GM23338 (cell line): ENCODE results near the gene FCN3. TPM values are rescaled to one million over a fixed set of nuclear protein-coding genes. Genes with fewer than 3 reads are reported as not detected.

Experiments
- ATAC-seq: fragments of 200-7000 bp; cut with Tn5 transposase; 3 replicates; pipeline ENCODE4 v1.9.1; 2020
- DNase-seq: peaks from one replicate; pipeline ENCODE4 v3.0.0-alpha.2; 2015; ENCODE audit warnings: low spot score
- H2AFZ ChIP-seq: fragments of 200-600 bp; sonication (generic); 2 replicates; pipeline ENCODE4 v1.8.0; 2016; ENCODE audit warnings: antibody characterized with exemption, mild to moderate bottlenecking, moderate library complexity
- H3F3A ChIP-seq: fragments of 200-600 bp; sonication (generic); replicated peaks from 2 replicates; pipeline ENCODE4 v1.8.0; 2017; ENCODE audit warnings: antibody characterized with exemption, mixed run types, low read depth
- H3K27ac ChIP-seq: fragments of 200-600 bp; sonication (generic); 2 replicates; pipeline ENCODE4 v1.6.1; 2016; ENCODE audit warnings: low read depth
- H3K27me3 ChIP-seq: fragments of 200-600 bp; sonication (generic); 2 replicates; pipeline ENCODE4 v1.8.0; 2016; ENCODE audit warnings: mild to moderate bottlenecking, mixed run types, moderate library complexity; ENCODE audit not compliant: insufficient read depth
- H3K36me3 ChIP-seq: fragments of 200-600 bp; sonication (generic); 2 replicates; pipeline ENCODE4 v1.8.0; 2016; ENCODE audit warnings: mild to moderate bottlenecking; ENCODE audit not compliant: insufficient read depth
- H3K4me1 ChIP-seq: fragments of 200-600 bp; sonication (generic); 2 replicates; pipeline ENCODE4 v1.8.0; 2016; ENCODE audit warnings: mild to moderate bottlenecking, moderate library complexity; ENCODE audit not compliant: insufficient read depth
- H3K4me2 ChIP-seq: fragments of 200-600 bp; sonication (generic); 2 replicates; pipeline ENCODE4 v1.7.1; 2017; ENCODE audit warnings: mixed run types
- H3K4me3 ChIP-seq: fragments of 200-600 bp; sonication (generic); 2 replicates; pipeline ENCODE4 v1.6.1; 2016; ENCODE audit warnings: mixed run types
- H3K79me2 ChIP-seq: fragments of 200-600 bp; sonication (generic); replicated peaks from 2 replicates; pipeline ENCODE4 v1.8.0; 2017; ENCODE audit warnings: mild to moderate bottlenecking; ENCODE audit not compliant: insufficient read depth
- H3K9me2 ChIP-seq: fragments of 200-600 bp; sonication (generic); 2 replicates; pipeline ENCODE4 v1.8.0; 2017; ENCODE audit not compliant: insufficient read depth
- H4K20me1 ChIP-seq: fragments of 200-600 bp; sonication (generic); replicated peaks from 2 replicates; pipeline ENCODE4 v1.8.0; 2017; ENCODE audit warnings: mild to moderate bottlenecking; ENCODE audit not compliant: insufficient read depth
- H3K27ac Mint-ChIP-seq: 2 replicates; pipeline ENCODE4 v1.8.0; 2020; ENCODE audit warnings: inconsistent platforms, mild to moderate bottlenecking, moderate library complexity, mixed read lengths
- H3K27me3 Mint-ChIP-seq: 3 replicates; pipeline ENCODE4 v1.8.0; 2022; ENCODE audit warnings: low read depth, mild to moderate bottlenecking, moderate library complexity, mixed read lengths, inconsistent platforms; ENCODE audit not compliant: insufficient read depth, poor library complexity
- H3K36me3 Mint-ChIP-seq: 3 replicates; pipeline ENCODE4 v1.8.0; 2021; ENCODE audit warnings: low read depth, mild to moderate bottlenecking, inconsistent platforms, moderate library complexity, mixed read lengths
- H3K4me1 Mint-ChIP-seq: 3 replicates; pipeline ENCODE4 v1.8.0; 2020; ENCODE audit warnings: mild to moderate bottlenecking, inconsistent platforms, mixed read lengths
- H3K4me3 Mint-ChIP-seq: 3 replicates; pipeline ENCODE4 v1.8.0; 2021; ENCODE audit warnings: moderate library complexity, mild to moderate bottlenecking, inconsistent platforms, mixed read lengths
- H3K9me3 Mint-ChIP-seq: 3 replicates; pipeline ENCODE4 v1.8.0; 2020; ENCODE audit warnings: moderate library complexity, mild to moderate bottlenecking, inconsistent platforms, mixed read lengths
- JUNB ChIP-seq: IDR thresholded peaks from one replicate; pipeline ENCODE4 v1.6.1; 2016; ENCODE audit warnings: antibody characterized with exemption; ENCODE audit not compliant: unreplicated experiment
- NANOG ChIP-seq: IDR thresholded peaks from 2 replicates; pipeline ENCODE4 v1.6.1; 2016; ENCODE audit warnings: antibody characterized with exemption, borderline replicate concordance
- POLR2AphosphoS5 ChIP-seq: IDR thresholded peaks from 2 replicates; pipeline ENCODE4 v1.6.1; 2016; ENCODE audit warnings: antibody characterized with exemption, low read depth
- STAT1 ChIP-seq: IDR thresholded peaks from one replicate; pipeline ENCODE4 v1.6.1; 2016; ENCODE audit warnings: antibody characterized with exemption; ENCODE audit not compliant: unreplicated experiment
- ZNF331 ChIP-seq: fragments of 250-450 bp; sonication (Bioruptor Pico); IDR thresholded peaks from 2 replicates; pipeline ENCODE4 v1.5.0; 2020; ENCODE audit warnings: low read depth, mild to moderate bottlenecking, moderate library complexity
- ZNF462 ChIP-seq: fragments of 250-450 bp; sonication (Bioruptor Pico); IDR thresholded peaks from 2 replicates; pipeline ENCODE4 v1.5.0; 2020; ENCODE audit warnings: mild to moderate bottlenecking, moderate library complexity
- long read RNA-seq: library from polyadenylated mRNA; unstranded; transcript quantifications from one replicate; pipeline ENCODE4 v2.0.0, GENCODE V29; 2020; ENCODE audit not compliant: unreplicated experiment
- polyA plus RNA-seq: library from polyadenylated mRNA; unstranded; fragments of >200 nt; fragmentation: Nextera tagmentation; extraction: Ambion mirVana; gene quantifications from 2 replicates; pipeline ENCODE4 v1.2.1, GENCODE V29; 2016
- total RNA-seq: library from RNA; depleted of rRNA; stranded (reverse); fragments of >200 nt; shearing (Covaris generic); gene quantifications from 2 replicates; pipeline ENCODE4 v1.2.3, GENCODE V29; 2014; rRNA removed
- TF ChIP-seq, protein P1 (sequence below): IDR thresholded peaks from one replicate; pipeline ENCODE4 v1.6.1; 2018; ENCODE audit warnings: antibody characterized with exemption; ENCODE audit not compliant: unreplicated experiment

FCN3 gene
- total RNA-seq (0.49 TPM in 1 of 2 replicates, not detected in the other), polyA plus RNA-seq (0.66 TPM in 1 of 2 replicates, not detected in the other)
- long read RNA-seq: 0 reads

DNA sequence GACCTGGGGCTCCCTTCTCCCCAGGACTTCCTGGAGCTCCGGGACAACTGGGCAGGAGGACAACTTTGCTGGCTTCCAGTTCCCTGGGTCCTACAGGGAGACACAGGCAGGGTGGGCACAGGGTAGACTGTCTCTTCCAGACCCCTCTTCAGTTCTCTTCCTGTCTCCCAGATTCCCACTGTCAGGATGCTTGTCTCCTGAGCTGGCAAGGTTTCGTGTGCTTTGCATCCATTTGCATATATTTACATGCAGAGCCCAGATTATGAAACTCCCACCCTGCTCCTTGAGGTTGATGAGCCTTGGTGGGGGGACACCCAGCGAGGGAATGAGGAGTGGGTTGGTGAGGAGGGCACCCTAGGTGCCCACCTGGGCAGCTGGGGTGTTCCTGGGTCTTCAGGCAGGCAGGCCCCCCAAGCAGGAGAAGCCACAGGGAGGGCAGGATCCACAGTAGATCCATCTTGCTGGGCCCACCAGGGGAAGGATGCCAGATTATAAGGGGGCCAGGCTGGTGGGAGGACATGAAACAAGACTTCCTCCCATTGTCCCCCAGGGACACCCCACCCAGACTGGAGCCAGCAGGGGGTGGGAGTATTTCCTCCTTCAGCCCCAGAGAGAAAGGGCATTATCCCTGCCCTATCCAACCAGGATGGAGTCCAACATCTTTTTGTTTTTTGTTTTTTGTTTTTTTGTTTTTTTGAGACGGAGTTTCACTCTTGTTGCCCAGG is at the start of gene FCN3:
FCN3 (minus strand) TSS at position 463 of the 725 bp plus-strand sequence; CDS start at position 457, 6 bp downstream.
- no peaks in the 10 kb centered on the region for H3K36me3 ChIP-seq
- no peaks in the 10 kb centered on the region for H3K9me2 ChIP-seq
- no peak within 1 kb of the TSS for H3K4me2 ChIP-seq
- no peaks in the 10 kb centered on the region for H4K20me1 ChIP-seq
- no peak within 1 kb of the TSS for H3K4me3 ChIP-seq
- Mint-ChIP-seq H3K27me3 (no peaks in the 10 kb centered on the region), H3K4me3 (no peak within 1 kb of the TSS), H3K36me3 (no peaks in the 10 kb centered on the region), H3K4me1 (peaks cover 7% of the 10 kb centered on the region; the same call in 1 of the 3 replicates), H3K27ac (no peak within 1 kb of the TSS), H3K9me3 (no peaks in the 10 kb centered on the region)
- no peak for ATAC-seq
- no peak within 1 kb of the TSS for H2AFZ ChIP-seq
- H3K27ac ChIP-seq: no peak within 1 kb of the TSS
- no peaks in the 10 kb centered on the region for H3K79me2 ChIP-seq
- TF ChIP-seq POLR2AphosphoS5 (no peak), ZNF331 (no peak), STAT1 (no peak), ZNF462 (CRISPR knock-in tag) (no peak), NANOG (no peak), JUNB (no peak)
- TF ChIP-seq, protein P1, sequence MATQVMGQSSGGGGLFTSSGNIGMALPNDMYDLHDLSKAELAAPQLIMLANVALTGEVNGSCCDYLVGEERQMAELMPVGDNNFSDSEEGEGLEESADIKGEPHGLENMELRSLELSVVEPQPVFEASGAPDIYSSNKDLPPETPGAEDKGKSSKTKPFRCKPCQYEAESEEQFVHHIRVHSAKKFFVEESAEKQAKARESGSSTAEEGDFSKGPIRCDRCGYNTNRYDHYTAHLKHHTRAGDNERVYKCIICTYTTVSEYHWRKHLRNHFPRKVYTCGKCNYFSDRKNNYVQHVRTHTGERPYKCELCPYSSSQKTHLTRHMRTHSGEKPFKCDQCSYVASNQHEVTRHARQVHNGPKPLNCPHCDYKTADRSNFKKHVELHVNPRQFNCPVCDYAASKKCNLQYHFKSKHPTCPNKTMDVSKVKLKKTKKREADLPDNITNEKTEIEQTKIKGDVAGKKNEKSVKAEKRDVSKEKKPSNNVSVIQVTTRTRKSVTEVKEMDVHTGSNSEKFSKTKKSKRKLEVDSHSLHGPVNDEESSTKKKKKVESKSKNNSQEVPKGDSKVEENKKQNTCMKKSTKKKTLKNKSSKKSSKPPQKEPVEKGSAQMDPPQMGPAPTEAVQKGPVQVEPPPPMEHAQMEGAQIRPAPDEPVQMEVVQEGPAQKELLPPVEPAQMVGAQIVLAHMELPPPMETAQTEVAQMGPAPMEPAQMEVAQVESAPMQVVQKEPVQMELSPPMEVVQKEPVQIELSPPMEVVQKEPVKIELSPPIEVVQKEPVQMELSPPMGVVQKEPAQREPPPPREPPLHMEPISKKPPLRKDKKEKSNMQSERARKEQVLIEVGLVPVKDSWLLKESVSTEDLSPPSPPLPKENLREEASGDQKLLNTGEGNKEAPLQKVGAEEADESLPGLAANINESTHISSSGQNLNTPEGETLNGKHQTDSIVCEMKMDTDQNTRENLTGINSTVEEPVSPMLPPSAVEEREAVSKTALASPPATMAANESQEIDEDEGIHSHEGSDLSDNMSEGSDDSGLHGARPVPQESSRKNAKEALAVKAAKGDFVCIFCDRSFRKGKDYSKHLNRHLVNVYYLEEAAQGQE: no peak
- DNase-seq: no peak
- H3F3A ChIP-seq: no peaks in the 10 kb centered on the region
- H3K4me1 ChIP-seq: no peaks in the 10 kb centered on the region; the same call in 1 of the 2 replicates
- H3K27me3 ChIP-seq: no peaks in the 10 kb centered on the region
